Uterus (tissue), 2 donors: ENCODE measurements around the gene MEIOB.

Source experiments
- CTCF ChIP-seq, 4 experiments: fragments of 200-600 bp in 2 of 4; fragments of 450-650 bp in 2 of 4; sonication (generic) in 2 of 4; IDR thresholded peaks; one replicate each; pipeline ENCODE4 v1.5.1; 2016 to 2019; ENCODE audit warnings: antibody characterized with exemption in 4 of 4, mild to moderate bottlenecking in 2 of 4, moderate library complexity in 1 of 4
- POLR2A ChIP-seq, 2 donors: fragments of 450-650 bp; IDR thresholded peaks; one replicate each; pipeline ENCODE4 v1.6.1; 2016; ENCODE audit warnings: antibody characterized with exemption in 2 of 2, mild to moderate bottlenecking in 1 of 2, moderate library complexity in 1 of 2

- TF ChIP-seq CTCF (IDR thresholded peaks at IDR 0.05) (no peak), POLR2A (IDR thresholded peaks at IDR 0.05) (no peak)
These were observed 24.1 kb upstream of the MEIOB start for GRCh38 chr16:1895949-1896675.
